Right atrium auricular region (tissue), 2 donors: ENCODE results near the gene MBTD1. TPM values are rescaled to one million over a fixed set of nuclear protein-coding genes. Genes with fewer than 3 reads are reported as not detected.

Source experiments
- DNase-seq: peaks from one replicate; pipeline ENCODE4 v3.0.0-alpha.2; 2019; ENCODE audit warnings: low spot score
- H3K27ac ChIP-seq, 2 donors: fragments of 200-600 bp; sonication (generic); 1 replicate in 1 of 2; 2 replicates in 1 of 2; pipeline ENCODE4 v1.5.1; 2016 to 2019
- H3K27me3 ChIP-seq, 2 donors: fragments of 200-600 bp; sonication (generic); one replicate each; pipeline versions ENCODE4 v1.5.1 to v1.6.0; 2017 to 2019
- H3K36me3 ChIP-seq: fragments of 200-600 bp; sonication (generic); one replicate; pipeline ENCODE4 v1.5.1; 2016
- H3K4me1 ChIP-seq, 2 donors: fragments of 200-600 bp; sonication (generic); one replicate each; pipeline versions ENCODE4 v1.5.1 to v1.6.0; 2017 to 2019
- H3K4me3 ChIP-seq, 2 donors: fragments of 200-600 bp; sonication (generic); 1 replicate in 1 of 2; 2 replicates in 1 of 2; pipeline ENCODE4 v1.5.1; 2017 to 2019; ENCODE audit warnings: mild to moderate bottlenecking in 1 of 2, moderate library complexity in 1 of 2
- H3K9me3 ChIP-seq, 2 donors: fragments of 200-600 bp; sonication (generic); one replicate each; pipeline ENCODE4 v1.5.1; 2019
- total RNA-seq, 2 donors: library from RNA; depleted of rRNA; stranded (reverse); fragments of >200 nt; gene quantifications; one replicate each; pipeline ENCODE4 v1.1.0, GENCODE V29; 2016
- TF ChIP-seq, protein P1 (sequence below), 2 donors: fragments of 200-600 bp; sonication (generic); IDR thresholded peaks; one replicate each; pipeline ENCODE4 v1.5.1; 2019; ENCODE audit warnings: antibody characterized with exemption in 2 of 2

The MBTD1 gene
- total RNA-seq, 2 donors from 2014 or later = 3.2 to 5.2 TPM

- H3K27me3 ChIP-seq = no peaks in the 10 kb centered on the region
- TF ChIP-seq, protein P1, sequence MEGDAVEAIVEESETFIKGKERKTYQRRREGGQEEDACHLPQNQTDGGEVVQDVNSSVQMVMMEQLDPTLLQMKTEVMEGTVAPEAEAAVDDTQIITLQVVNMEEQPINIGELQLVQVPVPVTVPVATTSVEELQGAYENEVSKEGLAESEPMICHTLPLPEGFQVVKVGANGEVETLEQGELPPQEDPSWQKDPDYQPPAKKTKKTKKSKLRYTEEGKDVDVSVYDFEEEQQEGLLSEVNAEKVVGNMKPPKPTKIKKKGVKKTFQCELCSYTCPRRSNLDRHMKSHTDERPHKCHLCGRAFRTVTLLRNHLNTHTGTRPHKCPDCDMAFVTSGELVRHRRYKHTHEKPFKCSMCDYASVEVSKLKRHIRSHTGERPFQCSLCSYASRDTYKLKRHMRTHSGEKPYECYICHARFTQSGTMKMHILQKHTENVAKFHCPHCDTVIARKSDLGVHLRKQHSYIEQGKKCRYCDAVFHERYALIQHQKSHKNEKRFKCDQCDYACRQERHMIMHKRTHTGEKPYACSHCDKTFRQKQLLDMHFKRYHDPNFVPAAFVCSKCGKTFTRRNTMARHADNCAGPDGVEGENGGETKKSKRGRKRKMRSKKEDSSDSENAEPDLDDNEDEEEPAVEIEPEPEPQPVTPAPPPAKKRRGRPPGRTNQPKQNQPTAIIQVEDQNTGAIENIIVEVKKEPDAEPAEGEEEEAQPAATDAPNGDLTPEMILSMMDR (IDR thresholded peaks at IDR 0.05) = no peak
- no peak overlapping the region for H3K4me3 ChIP-seq
- H3K27ac ChIP-seq = no peak overlapping the region
- peaks cover 28% of the 10 kb centered on the region for H3K36me3 ChIP-seq
- DNase-seq = no peak
- peaks cover 0 to 30% of the 10 kb centered on the region in 2 donors for H3K4me1 ChIP-seq
- H3K9me3 ChIP-seq = no peaks in the 10 kb centered on the region
Measured at GRCh38 chr17:51263006-51263405, 3.2 kb upstream of the MBTD1 start.

- DNase-seq = no peak
- no peaks in the 10 kb centered on the region for H3K9me3 ChIP-seq
- H3K36me3 ChIP-seq = peaks cover 18% of the 10 kb centered on the region
- H3K4me3 ChIP-seq = peak overlapping the region; percentile 79 to 97
- H3K27me3 ChIP-seq = no peaks in the 10 kb centered on the region
- H3K4me1 ChIP-seq = peaks cover 0 to 47% of the 10 kb centered on the region in 2 donors
- peak overlapping the region; percentile 97 to 98 for H3K27ac ChIP-seq
- TF ChIP-seq, protein P1 (IDR thresholded peaks at IDR 0.05) = no peak
Measured at GRCh38 chr17:51261024-51261963, 1.4 kb upstream of the MBTD1 start.

GRCh38 chr17:51260237-51261023 is 581 bp upstream of the MBTD1 start, which contains the start of gene UTP18:
UTP18 (plus strand) TSS chr17:51260546; CDS start chr17:51260585, 39 bp downstream.
- Histone ChIP-seq H3K27me3 (no peaks in the 10 kb centered on the region), H3K4me1 (peaks cover 0 to 54% of the 10 kb centered on the region in 2 donors), H3K27ac (peak within 1 kb of the TSS; percentile 97 to 98), H3K36me3 (peaks cover 10% of the 10 kb centered on the region), H3K4me3 (peak within 1 kb of the TSS; percentile 79 to 97), H3K9me3 (no peaks in the 10 kb centered on the region)
- peak; percentile 96 for DNase-seq
- TF ChIP-seq, protein P1 (IDR thresholded peaks at IDR 0.05) = no peak

DNA sequence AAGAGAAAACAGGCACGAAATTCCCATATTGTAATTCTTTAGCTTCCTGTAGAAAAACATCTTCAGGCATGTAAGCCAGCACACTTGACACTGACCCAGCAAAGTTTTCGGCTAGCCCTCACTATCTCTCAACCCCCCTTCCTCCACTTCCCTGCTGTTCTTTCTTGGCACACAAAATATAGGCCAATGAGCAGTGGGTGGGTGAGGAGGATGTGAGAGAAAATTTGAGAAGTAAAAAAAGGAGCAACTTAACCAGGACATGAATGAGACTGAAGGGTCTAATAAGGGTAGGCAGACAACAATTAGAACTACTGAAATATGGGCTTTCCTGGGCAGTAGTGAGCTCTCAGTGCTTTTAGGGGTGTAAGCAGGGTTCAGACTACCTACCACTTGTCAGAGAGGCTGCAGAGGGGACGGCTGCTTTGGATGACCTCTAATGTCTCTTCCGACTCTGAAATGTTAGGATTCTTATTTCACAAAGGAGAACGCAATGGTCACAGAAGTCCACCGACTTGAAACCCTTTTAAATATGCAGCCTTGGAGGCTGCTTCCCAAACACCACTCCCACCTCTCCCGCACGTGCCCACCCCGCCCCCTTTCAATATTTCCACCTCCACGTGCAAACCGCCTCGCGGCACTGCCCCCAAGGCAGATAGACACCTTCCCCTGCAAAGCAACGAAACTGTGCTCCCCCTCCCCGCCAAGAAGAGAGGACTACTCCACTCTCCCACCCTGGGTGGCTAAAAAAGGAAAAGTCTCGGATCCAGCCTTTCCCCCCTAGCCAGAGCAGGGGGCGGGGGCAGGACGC is 889 bp downstream of the MBTD1 start:
- TF ChIP-seq, protein P1 (IDR thresholded peaks at IDR 0.05) = no peak
- Histone ChIP-seq H3K36me3 (peaks cover 8% of the 10 kb centered on the region), H3K4me1 (peaks cover 0 to 54% of the 10 kb centered on the region in 2 donors), H3K27me3 (no peaks in the 10 kb centered on the region), H3K27ac (peak overlapping the region; percentile 97 to 98), H3K4me3 (peak overlapping the region; percentile 79 to 97), H3K9me3 (no peaks in the 10 kb centered on the region)
- DNase-seq = no peak
